RWPE1 (cell line): ENCODE data around the gene TGM2.
A peak's percentile ranks its signal among the peaks of the same experiment; 100 is the strongest.

Source experiments
- CTCF ChIA-PET: fragments of 350-600 bp; sonication (Branson Sonifier 250); formaldehyde crosslinking; extraction: SDS; loops from one replicate; lab custom pipeline; 2021; lab: Yijun Ruan, JAX
- POLR2A ChIA-PET: fragments of 400-600 bp; formaldehyde crosslinking; extraction: SDS; loops from one replicate; lab custom pipeline; 2020; ENCODE audit warnings: antibody characterized with exemption; ENCODE audit not compliant: low non-redundant PET; lab: Yijun Ruan, JAX
- DNase-seq: peaks from one replicate; pipeline ENCODE4 v3.0.0; 2012; ENCODE audit warnings: low spot score
- H3K27ac ChIP-seq: fragments of 450-650 bp; 2 replicates; pipeline ENCODE4 v1.5.1; 2017
- TF ChIP-seq, protein P1 (sequence below): fragments of 450-650 bp; conservative IDR thresholded peaks from 2 replicates; pipeline ENCODE4 v1.5.1; 2017; ENCODE audit warnings: low read depth, mild to moderate bottlenecking

TGM2 gene

GRCh38 chr20:38210741-38211140 is 45.7 kb upstream of the TGM2 start:
- CTCF ChIA-PET = interaction anchor here (2.9 kb wide), 1 partner anchor 11 kb away, joined by 12 read pairs; no protein-coding TSS in a partner anchor
- DNase-seq = peak; percentile 70
- POLR2A ChIA-PET = no interaction called here
- TF ChIP-seq, protein P1, sequence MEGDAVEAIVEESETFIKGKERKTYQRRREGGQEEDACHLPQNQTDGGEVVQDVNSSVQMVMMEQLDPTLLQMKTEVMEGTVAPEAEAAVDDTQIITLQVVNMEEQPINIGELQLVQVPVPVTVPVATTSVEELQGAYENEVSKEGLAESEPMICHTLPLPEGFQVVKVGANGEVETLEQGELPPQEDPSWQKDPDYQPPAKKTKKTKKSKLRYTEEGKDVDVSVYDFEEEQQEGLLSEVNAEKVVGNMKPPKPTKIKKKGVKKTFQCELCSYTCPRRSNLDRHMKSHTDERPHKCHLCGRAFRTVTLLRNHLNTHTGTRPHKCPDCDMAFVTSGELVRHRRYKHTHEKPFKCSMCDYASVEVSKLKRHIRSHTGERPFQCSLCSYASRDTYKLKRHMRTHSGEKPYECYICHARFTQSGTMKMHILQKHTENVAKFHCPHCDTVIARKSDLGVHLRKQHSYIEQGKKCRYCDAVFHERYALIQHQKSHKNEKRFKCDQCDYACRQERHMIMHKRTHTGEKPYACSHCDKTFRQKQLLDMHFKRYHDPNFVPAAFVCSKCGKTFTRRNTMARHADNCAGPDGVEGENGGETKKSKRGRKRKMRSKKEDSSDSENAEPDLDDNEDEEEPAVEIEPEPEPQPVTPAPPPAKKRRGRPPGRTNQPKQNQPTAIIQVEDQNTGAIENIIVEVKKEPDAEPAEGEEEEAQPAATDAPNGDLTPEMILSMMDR = no peak
- H3K27ac ChIP-seq = peak overlapping the region; percentile 49

GRCh38 chr20:38209736-38210405 is 44.8 kb upstream of the TGM2 start:
- ChIA-PET CTCF (interaction anchor here (0.5 to 2.9 kb wide), 3 partner anchors 10 to 453 kb away, joined by 4 to 12 read pairs (median 5); no protein-coding TSS in a partner anchor), POLR2A (no interaction called here)
- no peak for DNase-seq
- H3K27ac ChIP-seq = no peak overlapping the region
- TF ChIP-seq, protein P1 = no peak

DNA sequence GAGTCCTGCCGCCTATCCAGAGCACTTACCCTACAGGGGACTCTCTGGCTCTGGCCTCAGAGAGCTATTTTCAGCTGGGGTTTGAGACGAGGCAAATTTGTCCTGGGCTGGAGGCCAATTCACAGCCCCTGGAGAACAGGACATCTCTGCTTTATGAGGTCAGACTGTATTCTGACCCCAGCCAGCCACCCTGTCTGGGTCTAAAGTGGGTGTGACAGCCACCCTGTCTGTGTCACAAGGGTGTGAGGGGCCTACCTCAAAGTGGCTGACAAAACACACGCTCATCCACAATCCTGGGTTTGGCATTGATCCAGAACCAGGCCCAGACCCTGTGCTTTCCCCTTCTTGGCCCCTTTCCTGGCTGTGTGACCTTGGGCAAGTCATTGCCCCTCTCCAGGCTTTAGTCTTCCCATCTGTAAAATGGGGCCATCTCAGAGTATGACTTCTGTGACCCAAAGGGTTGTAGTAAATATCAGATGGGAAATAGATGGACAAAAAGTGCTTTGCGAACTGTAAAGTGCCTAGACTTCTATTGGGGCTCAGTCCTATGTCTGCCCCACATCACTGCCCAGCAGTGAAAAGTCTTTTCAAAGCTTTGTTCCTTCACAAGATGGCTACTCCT is 44.1 kb upstream of the TGM2 start:
- TF ChIP-seq, protein P1 = no peak
- no peak overlapping the region for H3K27ac ChIP-seq
- CTCF ChIA-PET = interaction anchor here (1.6 to 2.9 kb wide), 2 partner anchors 10 to 12 kb away, joined by 4 to 12 read pairs; no protein-coding TSS in a partner anchor
- no peak for DNase-seq
- POLR2A ChIA-PET = no interaction called here

GRCh38 chr20:38208523-38208922 is 43.5 kb upstream of the TGM2 start:
- POLR2A ChIA-PET = no interaction called here
- no peak for DNase-seq
- CTCF ChIA-PET = interaction anchor here (1.4 kb wide), 1 partner anchor 13 kb away, joined by 3 read pairs; no protein-coding TSS in a partner anchor
- TF ChIP-seq, protein P1 = no peak
- H3K27ac ChIP-seq = no peak overlapping the region

- TF ChIP-seq, protein P1 = no peak
- POLR2A ChIA-PET = no interaction called here
- DNase-seq = no peak
- H3K27ac ChIP-seq = no peak overlapping the region
- CTCF ChIA-PET = interaction anchor here (0.6 to 1.4 kb wide), 3 partner anchors 12 to 135 kb away, joined by 3 to 6 read pairs (median 4); no protein-coding TSS in a partner anchor
These were observed 43.0 kb upstream of the TGM2 start for GRCh38 chr20:38208088-38208487.

DNA sequence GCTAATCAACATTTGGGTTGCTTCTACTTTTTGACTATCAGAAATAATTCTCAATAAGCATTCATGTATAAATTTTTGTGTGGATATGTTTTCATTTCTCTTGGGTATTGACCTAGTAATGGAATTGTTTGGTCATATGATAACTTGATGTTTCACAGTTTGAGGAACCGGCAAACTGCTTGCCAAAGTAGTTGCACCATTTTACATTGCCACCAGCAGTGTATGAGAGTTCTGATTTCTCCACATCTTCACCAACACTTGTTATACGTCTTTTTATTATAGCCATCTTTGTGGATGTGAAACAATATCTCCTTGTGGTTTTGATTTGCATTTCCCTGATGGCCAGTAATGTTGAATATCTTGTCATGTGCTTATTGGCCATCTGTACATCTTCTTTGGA is 42.6 kb upstream of the TGM2 start:
- H3K27ac ChIP-seq = no peak overlapping the region
- no peak for DNase-seq
- ChIA-PET POLR2A (no interaction called here), CTCF (interaction anchor here (0.6 to 1.4 kb wide), 3 partner anchors 12 to 134 kb away, joined by 3 to 6 read pairs (median 4); no protein-coding TSS in a partner anchor)
- TF ChIP-seq, protein P1 = no peak
